Brain microvascular endothelial cell (primary cell): ENCODE measurements around the gene PDP2.

Experiments used
- DNase-seq: peaks from one replicate; pipeline ENCODE4 v3.0.0-alpha.2; 2020
- H3K27ac ChIP-seq: fragments of 250-450 bp; sonication (Bioruptor Pico); 2 replicates; pipeline ENCODE4 v1.5.1; 2020; ENCODE audit warnings: mild to moderate bottlenecking, moderate library complexity
- H3K27me3 ChIP-seq: fragments of 250-450 bp; sonication (Bioruptor Pico); replicated peaks from 2 replicates; pipeline ENCODE4 v1.5.1; 2020; ENCODE audit warnings: mild to moderate bottlenecking
- H3K36me3 ChIP-seq: fragments of 250-450 bp; sonication (Bioruptor Pico); replicated peaks from 2 replicates; pipeline ENCODE4 v1.5.1; 2020; ENCODE audit warnings: mild to moderate bottlenecking
- H3K4me3 ChIP-seq: 2 replicates; pipeline ENCODE4 v1.5.1; 2011; ENCODE audit warnings: low read depth, mild to moderate bottlenecking, control low read depth, low read length, moderate library complexity
- in situ Hi-C: cut with HindIII; loops from 2 replicates; pipeline ENCODE4 v1.10.0; 2017; ENCODE audit warnings: low sequenced_read_pairs, low pct_ligation_motif_present
- TF ChIP-seq, protein P1 (sequence below): IDR thresholded peaks from 2 replicates; pipeline ENCODE4 v1.5.1; 2011; ENCODE audit warnings: low read depth, mild to moderate bottlenecking, moderate library complexity, low read length, control low read depth, inconsistent platforms; ENCODE audit errors: missing control alignments

Gene PDP2

DNA sequence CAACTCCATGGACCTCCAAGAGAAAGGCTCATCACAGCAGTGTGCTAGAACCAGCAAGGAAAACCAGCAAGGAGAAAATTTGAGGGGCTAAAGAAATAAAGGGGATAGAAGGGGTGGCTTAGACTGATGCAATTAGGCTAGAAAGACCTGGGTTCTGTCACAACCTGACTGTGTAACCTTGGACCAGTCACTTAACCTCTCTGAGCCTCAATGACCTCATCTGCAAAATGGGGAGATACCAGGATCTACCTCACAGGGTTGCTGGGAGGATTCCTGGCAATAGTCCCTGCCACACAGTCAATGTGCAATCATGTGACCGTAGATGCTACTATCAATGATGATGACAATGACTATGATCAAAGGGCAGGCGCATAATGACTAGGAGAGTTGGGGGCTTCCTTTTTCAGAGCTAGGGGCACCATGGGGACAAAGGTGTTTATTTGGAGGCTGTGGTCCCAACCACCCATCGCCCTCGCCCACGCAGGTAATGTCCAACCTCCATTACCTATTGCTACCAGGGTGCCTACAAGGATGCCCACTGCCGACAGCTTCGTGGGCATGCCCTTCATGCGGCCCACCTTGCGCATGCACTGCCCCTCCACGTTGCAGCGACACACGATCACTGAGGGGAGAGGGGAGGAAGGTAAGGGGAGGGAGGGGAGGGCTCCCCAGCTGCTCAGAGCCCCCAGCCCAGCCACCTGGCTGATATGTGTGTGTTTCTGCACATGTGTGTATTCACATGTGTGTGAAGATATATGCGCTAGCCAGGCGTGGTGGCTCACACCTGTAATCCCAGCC lies 28.6 kb downstream of the PDP2 start:
- DNase-seq, result no peak
- no peak overlapping the region for H3K27ac ChIP-seq
- H3K4me3 ChIP-seq, result no peak overlapping the region
- TF ChIP-seq, protein P1, sequence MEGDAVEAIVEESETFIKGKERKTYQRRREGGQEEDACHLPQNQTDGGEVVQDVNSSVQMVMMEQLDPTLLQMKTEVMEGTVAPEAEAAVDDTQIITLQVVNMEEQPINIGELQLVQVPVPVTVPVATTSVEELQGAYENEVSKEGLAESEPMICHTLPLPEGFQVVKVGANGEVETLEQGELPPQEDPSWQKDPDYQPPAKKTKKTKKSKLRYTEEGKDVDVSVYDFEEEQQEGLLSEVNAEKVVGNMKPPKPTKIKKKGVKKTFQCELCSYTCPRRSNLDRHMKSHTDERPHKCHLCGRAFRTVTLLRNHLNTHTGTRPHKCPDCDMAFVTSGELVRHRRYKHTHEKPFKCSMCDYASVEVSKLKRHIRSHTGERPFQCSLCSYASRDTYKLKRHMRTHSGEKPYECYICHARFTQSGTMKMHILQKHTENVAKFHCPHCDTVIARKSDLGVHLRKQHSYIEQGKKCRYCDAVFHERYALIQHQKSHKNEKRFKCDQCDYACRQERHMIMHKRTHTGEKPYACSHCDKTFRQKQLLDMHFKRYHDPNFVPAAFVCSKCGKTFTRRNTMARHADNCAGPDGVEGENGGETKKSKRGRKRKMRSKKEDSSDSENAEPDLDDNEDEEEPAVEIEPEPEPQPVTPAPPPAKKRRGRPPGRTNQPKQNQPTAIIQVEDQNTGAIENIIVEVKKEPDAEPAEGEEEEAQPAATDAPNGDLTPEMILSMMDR, result no peak
- H3K36me3 ChIP-seq, result no peaks in the 10 kb centered on the region
- H3K27me3 ChIP-seq, result peaks cover 2% of the 10 kb centered on the region
- in situ Hi-C loops, result no loop called here

GRCh38 chr16:66910175-66910940 lies 30.0 kb downstream of the PDP2 start:
- in situ Hi-C loops, result no loop called here
- peaks cover 2% of the 10 kb centered on the region for H3K27me3 ChIP-seq
- H3K36me3 ChIP-seq, result no peaks in the 10 kb centered on the region
- DNase-seq, result no peak
- TF ChIP-seq, protein P1, result no peak
- no peak overlapping the region for H3K27ac ChIP-seq
- H3K4me3 ChIP-seq, result no peak overlapping the region

- in situ Hi-C loops, result no loop called here
Observed at GRCh38 chr16:66911112-66911511, 30.8 kb downstream of the PDP2 start.

GRCh38 chr16:66911801-66912200 lies 31.5 kb downstream of the PDP2 start:
- no peak for DNase-seq
- Histone ChIP-seq H3K4me3 (no peak overlapping the region), H3K27me3 (peaks cover 2% of the 10 kb centered on the region), H3K36me3 (no peaks in the 10 kb centered on the region), H3K27ac (no peak overlapping the region)
- in situ Hi-C loops, result no loop called here
- TF ChIP-seq, protein P1, result no peak

More at GRCh38 chr16:66911112-66911511, 30.8 kb downstream of the PDP2 start:
- Histone ChIP-seq H3K27ac (no peak overlapping the region), H3K27me3 (peaks cover 2% of the 10 kb centered on the region), H3K36me3 (no peaks in the 10 kb centered on the region), H3K4me3 (no peak overlapping the region)
- DNase-seq, result no peak
- TF ChIP-seq, protein P1, result no peak

DNA sequence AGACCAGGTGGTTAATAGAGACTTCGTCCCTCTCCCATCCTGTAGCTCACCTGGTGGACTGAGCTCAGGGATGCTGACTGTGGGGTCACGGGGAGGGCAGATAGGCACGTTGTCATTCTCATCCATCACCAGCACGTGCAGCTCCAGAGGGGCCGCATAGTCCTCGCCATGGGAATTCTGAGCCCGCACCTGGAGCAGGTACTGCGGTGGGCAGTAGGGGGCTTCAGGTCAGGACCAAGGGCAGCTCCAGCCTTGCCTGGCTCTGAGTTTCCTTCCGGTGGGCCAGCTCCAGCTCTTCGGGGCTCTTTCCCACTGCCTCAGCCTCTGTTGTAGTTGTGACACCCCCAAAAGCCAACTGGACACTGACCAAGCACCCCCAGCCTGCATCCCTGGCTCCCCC lies 32.8 kb downstream of the PDP2 start:
- no peak overlapping the region for H3K4me3 ChIP-seq
- H3K27ac ChIP-seq, result no peak overlapping the region
- in situ Hi-C loops, result no loop called here
- H3K36me3 ChIP-seq, result no peaks in the 10 kb centered on the region
- no peaks in the 10 kb centered on the region for H3K27me3 ChIP-seq
- TF ChIP-seq, protein P1, result no peak
- DNase-seq, result no peak
